ENCODE results near the gene PAX5. TPM values are rescaled to one million over a fixed set of nuclear protein-coding genes. Genes with fewer than 3 reads are reported as not detected.
A peak's percentile ranks its signal among the peaks of the same experiment; 100 is the strongest.

PAX5 gene
- total RNA-seq, 1 donor from 2014 or later: 0.25 TPM

- no peaks in the 10 kb centered on the region for H3K36me3 ChIP-seq
These were observed 94.2 kb downstream of the PAX5 start for GRCh38 chr9:36939655-36940499.

GRCh38 chr9:36939214-36939613 is 94.9 kb downstream of the PAX5 start:
- H3K36me3 ChIP-seq: no peaks in the 10 kb centered on the region

More at GRCh38 chr9:36939655-36940499, 94.2 kb downstream of the PAX5 start:
- intact Hi-C loops (cut with DNase I): no loop called here
- no peak overlapping the region for H3K27ac ChIP-seq
- no peaks in the 10 kb centered on the region for H3K4me1 ChIP-seq
- no peak overlapping the region for H3K4me3 ChIP-seq
- peak in 1 of 2 donors; percentile 40 for DNase-seq (ENCODE audit: extremely low spot score in 2 of 2)
- TF ChIP-seq CTCF (IDR thresholded peaks at IDR 0.05) (no peak), POLR2A (IDR thresholded peaks at IDR 0.05) (no peak), POLR2AphosphoS5 (IDR thresholded peaks at IDR 0.05; ENCODE audit: insufficient read depth in 1 of 2, low read depth in 1 of 2) (no peak)
- H3K27me3 ChIP-seq: no peaks in the 10 kb centered on the region
- H3K9me3 ChIP-seq: no peaks in the 10 kb centered on the region

GRCh38 chr9:36938617-36939016 is 95.5 kb downstream of the PAX5 start:
- Histone ChIP-seq H3K27me3 (no peaks in the 10 kb centered on the region), H3K4me1 (no peaks in the 10 kb centered on the region), H3K36me3 (no peaks in the 10 kb centered on the region), H3K27ac (no peak overlapping the region), H3K4me3 (no peak overlapping the region), H3K9me3 (no peaks in the 10 kb centered on the region)
- intact Hi-C loops (cut with DNase I): no loop called here
- no peak for TF ChIP-seq POLR2AphosphoS5 (IDR thresholded peaks at IDR 0.05; ENCODE audit: insufficient read depth in 1 of 2, low read depth in 1 of 2)
- no peak for TF ChIP-seq POLR2A (IDR thresholded peaks at IDR 0.05)
- no peak for TF ChIP-seq CTCF (IDR thresholded peaks at IDR 0.05)
- DNase-seq (ENCODE audit: extremely low spot score in 2 of 2): peak in 1 of 2 donors; percentile 13

More at GRCh38 chr9:36939214-36939613, 94.9 kb downstream of the PAX5 start:
- DNase-seq (ENCODE audit: extremely low spot score in 2 of 2): peak in 1 of 2 donors; percentile 37
- H3K9me3 ChIP-seq: no peaks in the 10 kb centered on the region
- H3K4me3 ChIP-seq: no peak overlapping the region
- TF ChIP-seq CTCF (IDR thresholded peaks at IDR 0.05) (no peak), POLR2AphosphoS5 (IDR thresholded peaks at IDR 0.05; ENCODE audit: insufficient read depth in 1 of 2, low read depth in 1 of 2) (no peak), POLR2A (IDR thresholded peaks at IDR 0.05) (no peak)
- intact Hi-C loops (cut with DNase I): no loop called here
- H3K4me1 ChIP-seq: no peaks in the 10 kb centered on the region
- H3K27ac ChIP-seq: no peak overlapping the region
- no peaks in the 10 kb centered on the region for H3K27me3 ChIP-seq

- no peak for TF ChIP-seq CTCF (IDR thresholded peaks at IDR 0.05)
- TF ChIP-seq POLR2AphosphoS5 (IDR thresholded peaks at IDR 0.05; ENCODE audit: insufficient read depth in 1 of 2, low read depth in 1 of 2): no peak
- no peak for TF ChIP-seq POLR2A (IDR thresholded peaks at IDR 0.05)
- Histone ChIP-seq H3K27ac (no peak overlapping the region), H3K27me3 (no peaks in the 10 kb centered on the region), H3K4me1 (no peaks in the 10 kb centered on the region), H3K9me3 (no peaks in the 10 kb centered on the region), H3K36me3 (no peaks in the 10 kb centered on the region), H3K4me3 (no peak overlapping the region)
- no peak for DNase-seq (ENCODE audit: extremely low spot score in 2 of 2)
- intact Hi-C loops (cut with DNase I): no loop called here
These were observed 96.1 kb downstream of the PAX5 start for GRCh38 chr9:36937951-36938350.

GRCh38 chr9:36937346-36937745 is 96.7 kb downstream of the PAX5 start:
- Histone ChIP-seq H3K36me3 (no peaks in the 10 kb centered on the region), H3K27me3 (no peaks in the 10 kb centered on the region), H3K9me3 (no peaks in the 10 kb centered on the region), H3K4me3 (no peak overlapping the region), H3K4me1 (no peaks in the 10 kb centered on the region), H3K27ac (no peak overlapping the region)
- peak in 1 of 2 donors; percentile 67 for DNase-seq (ENCODE audit: extremely low spot score in 2 of 2)
- intact Hi-C loops (cut with DNase I): no loop called here
- no peak for TF ChIP-seq CTCF (IDR thresholded peaks at IDR 0.05)
- TF ChIP-seq POLR2A (IDR thresholded peaks at IDR 0.05): no peak
- TF ChIP-seq POLR2AphosphoS5 (IDR thresholded peaks at IDR 0.05; ENCODE audit: insufficient read depth in 1 of 2, low read depth in 1 of 2): no peak
